ENCODE results near the gene GDF11.

Gene GDF11

DNA sequence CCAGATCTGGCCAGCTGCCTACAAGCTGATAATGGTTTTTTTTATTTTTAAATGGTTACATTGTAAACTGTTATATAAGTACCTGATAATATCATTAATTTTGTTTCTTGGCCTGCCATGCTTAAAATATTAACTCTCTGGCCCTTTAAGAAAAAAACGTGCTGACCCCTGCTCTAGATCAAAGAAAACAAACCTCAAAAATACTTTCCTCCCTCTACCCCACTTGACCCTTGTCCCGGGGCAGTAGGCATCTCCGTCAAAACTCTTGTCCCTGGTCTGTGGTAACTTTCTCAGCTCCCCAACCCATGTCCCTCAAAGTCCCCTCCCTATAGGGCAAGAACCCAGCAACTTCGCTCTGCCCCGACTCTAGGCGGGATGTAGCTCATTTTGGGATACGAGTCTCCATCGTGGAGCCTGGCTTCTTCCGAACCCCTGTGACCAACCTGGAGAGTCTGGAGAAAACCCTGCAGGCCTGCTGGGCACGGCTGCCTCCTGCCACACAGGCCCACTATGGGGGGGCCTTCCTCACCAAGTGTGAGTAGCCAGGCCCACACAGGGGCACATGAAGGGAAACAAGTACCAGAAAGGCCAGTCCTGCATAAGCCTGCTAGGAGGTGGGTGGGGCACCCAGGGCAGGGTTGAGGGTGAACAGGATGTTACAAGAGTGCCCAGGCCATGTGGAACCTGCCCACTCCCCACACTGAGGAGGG is 19.3 kb upstream of the GDF11 start:
- DNase-seq (ENCODE audit: low spot score), result no peak

DNA sequence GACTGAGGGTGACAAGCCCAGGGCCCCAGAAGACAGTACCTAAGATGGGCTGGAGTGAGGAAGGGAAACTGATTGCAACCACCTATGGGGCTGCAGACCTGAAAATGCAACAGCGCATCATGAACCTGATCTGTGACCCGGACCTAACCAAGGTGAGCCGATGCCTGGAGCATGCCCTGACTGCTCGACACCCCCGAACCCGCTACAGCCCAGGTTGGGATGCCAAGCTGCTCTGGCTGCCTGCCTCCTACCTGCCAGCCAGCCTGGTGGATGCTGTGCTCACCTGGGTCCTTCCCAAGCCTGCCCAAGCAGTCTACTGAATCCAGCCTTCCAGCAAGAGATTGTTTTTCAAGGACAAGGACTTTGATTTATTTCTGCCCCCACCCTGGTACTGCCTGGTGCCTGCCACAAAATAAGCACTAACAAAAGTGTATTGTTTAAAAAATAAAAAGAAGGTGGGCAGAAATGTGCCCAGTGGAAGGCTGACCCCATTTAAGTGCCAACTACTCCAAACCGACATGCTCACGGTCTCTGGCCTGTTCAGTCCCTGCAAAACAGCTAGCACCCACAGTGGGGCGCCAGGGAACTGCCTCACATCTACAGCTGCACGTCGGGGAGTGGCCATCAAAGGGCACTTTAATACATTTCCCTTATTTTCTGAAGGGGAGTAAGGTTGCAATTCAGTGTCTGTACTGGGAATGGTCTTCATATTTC is 18.5 kb upstream of the GDF11 start:
- DNase-seq (ENCODE audit: low spot score), result peak; percentile 82

DNA sequence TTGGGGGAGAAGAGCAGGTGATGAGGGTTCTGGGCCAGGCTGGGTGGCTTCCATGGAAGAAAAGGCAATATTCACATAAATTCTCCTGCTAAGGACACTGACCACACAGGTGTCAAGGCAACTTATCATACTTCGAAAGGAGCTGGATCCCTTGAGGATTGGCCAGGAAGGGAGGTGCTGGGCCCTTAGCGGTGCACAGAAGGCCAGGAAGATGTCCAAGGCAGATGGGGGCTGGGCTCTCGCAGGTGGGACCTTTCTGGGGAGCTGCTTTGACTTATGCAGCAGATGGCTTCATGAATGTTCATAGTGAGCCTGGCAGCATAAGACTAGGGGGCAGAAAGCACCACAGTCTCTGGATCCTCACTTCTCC is 18.0 kb upstream of the GDF11 start:
- DNase-seq (ENCODE audit: low spot score), result no peak

DNA sequence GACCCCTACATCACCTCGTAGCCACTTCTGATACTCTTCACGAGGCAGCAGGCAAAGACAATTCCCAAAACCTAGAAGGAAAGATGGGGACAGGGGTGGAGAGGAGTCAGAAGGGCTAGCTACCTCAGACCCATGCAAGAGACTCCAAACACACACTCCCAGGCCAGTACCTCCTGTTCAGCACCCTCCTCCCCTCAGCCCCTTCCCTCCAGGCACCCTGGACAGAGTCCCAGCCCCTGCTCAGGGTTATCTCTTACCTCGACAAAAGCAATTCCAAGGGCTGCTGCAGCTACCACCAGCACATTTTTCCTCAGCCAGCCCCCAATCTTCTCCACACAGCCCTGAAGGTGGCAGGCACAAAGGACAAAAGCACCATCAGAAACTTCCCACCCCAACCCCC is 17.4 kb upstream of the GDF11 start:
- no peak for DNase-seq (ENCODE audit: low spot score)

DNA sequence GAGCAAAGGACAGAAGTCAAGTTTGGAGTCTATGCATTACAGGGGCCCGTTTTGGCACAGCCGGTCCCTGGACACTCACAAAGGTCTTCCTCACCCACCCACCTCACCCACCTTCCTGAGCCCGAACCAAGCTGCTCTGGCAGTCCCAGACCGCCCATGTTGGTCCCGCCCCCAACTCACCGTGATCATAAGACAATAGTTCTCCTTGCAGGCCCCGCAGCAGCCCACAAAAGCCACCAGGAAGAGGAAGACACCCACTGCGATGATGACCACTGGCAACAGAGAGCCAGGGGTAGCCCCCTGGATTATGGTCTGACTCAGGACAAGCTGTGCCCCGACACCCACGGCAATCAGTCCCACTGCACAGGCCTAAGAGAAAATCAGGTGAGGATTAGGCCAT is 16.0 kb upstream of the GDF11 start:
- no peak for DNase-seq (ENCODE audit: low spot score)

DNA sequence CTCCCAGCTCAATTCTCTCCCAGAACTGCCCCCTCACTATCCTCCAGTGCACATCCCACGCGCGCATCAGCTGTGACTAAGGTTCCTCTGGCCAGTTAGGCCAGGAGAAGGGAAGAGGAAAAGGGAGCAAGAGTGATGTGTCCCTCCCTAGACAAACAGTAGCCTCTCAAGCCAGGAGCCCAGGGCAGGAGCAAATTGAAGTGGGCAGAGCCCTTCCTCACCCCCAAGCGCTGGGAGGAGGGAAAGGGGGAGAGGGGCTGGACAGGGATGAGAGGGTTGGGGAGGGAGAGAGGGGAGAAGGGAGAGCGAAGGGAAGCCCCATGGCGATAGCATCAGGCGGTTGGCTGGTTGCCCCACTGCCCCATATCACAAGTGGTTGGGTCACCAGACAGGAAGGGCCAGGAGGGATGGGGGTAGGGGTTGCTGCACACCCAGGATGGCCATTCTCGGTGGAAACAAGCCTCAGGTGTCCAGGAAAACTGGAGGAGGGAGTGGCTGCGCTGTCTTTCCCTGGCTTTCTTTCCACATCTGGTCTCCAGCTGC is 15.2 kb upstream of the GDF11 start:
- DNase-seq (ENCODE audit: low spot score), result no peak

DNA sequence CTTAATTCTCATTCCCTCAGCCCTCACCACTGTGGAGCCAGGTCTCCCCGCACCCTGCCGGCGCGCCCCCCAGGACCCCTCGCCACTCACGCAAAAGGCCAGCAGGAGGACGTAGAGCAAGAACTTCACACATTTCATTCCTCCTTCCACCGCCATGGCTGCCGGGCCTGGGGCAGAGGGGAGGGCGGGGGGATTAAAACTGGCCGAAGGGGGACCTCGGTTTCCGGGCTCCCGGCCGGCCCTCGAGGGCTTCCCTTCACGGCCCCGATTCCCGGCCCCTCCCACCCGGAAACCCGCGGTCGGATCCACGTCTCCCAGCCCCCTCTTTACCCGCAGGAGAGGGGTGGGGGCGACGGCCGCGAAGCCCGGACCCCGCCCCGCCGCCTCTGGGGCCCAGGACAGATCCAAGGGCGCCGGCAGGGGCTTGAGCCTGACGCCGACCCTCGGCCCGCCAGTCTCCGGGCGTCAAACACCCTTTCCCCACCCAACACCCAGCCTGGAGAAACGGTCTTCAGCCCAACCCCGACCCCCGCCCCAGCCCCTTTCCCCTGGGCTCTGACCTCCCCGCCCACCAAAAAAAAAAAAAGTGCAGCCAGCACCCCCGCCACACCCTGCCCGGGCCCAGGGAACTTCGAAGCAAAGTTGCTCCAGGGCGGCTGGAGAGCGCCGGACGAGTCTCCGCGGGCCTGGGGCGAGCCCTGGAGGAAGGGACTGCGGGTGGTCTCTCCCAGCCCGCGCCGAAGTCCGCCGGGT is 14.6 kb upstream of the GDF11 start:
- DNase-seq (ENCODE audit: low spot score), result no peak

DNA sequence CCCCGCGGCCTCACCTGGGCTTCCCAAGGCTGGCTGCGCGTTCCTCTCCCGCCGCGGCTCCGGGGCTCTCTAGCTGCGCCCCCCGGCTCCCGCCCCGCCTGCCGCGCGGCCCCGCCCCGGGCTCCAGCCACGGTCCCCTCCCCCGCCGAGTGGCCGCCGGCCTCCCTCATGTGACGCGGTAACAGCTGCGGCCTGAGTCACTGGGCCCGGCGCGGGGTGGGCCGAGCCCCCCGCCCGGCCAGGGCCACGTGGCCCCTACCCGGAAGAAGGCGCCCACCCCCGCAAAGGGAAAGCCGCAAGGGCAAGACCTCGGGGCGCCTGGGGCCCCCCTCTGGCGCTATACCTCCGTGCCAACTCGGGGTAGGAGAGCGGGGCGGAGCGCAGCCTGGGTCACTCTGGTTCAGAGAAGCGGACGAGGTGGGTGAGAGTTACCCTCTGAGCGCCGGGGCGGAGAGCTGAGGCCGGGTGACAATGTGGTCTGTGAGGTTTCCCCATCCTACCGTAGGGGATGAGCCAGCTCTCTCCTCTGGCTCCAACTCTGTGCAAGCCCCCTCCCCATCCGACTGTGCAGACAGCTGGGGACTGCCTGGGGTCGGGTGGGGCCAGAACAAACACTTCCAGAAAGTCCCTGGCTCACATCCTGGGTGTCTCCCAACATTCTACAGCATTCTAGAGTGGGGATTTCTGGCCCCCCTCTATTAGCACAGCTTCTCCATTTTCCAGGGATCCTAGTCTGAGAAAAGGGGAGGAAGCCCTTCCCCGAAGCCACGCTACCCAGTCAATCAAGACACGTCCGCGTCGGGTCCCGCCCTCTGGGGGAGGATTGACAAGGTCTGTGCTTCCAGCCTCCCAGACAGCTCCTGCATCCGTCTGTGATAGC is 13.7 kb upstream of the GDF11 start, which contains the start of gene CD63:
Gene CD63 (minus strand): TSS at position 71 of the 880 bp plus-strand sequence. CDS start 668 bp downstream, outside the sequence.
- peak; percentile 74 for DNase-seq (ENCODE audit: low spot score)

DNA sequence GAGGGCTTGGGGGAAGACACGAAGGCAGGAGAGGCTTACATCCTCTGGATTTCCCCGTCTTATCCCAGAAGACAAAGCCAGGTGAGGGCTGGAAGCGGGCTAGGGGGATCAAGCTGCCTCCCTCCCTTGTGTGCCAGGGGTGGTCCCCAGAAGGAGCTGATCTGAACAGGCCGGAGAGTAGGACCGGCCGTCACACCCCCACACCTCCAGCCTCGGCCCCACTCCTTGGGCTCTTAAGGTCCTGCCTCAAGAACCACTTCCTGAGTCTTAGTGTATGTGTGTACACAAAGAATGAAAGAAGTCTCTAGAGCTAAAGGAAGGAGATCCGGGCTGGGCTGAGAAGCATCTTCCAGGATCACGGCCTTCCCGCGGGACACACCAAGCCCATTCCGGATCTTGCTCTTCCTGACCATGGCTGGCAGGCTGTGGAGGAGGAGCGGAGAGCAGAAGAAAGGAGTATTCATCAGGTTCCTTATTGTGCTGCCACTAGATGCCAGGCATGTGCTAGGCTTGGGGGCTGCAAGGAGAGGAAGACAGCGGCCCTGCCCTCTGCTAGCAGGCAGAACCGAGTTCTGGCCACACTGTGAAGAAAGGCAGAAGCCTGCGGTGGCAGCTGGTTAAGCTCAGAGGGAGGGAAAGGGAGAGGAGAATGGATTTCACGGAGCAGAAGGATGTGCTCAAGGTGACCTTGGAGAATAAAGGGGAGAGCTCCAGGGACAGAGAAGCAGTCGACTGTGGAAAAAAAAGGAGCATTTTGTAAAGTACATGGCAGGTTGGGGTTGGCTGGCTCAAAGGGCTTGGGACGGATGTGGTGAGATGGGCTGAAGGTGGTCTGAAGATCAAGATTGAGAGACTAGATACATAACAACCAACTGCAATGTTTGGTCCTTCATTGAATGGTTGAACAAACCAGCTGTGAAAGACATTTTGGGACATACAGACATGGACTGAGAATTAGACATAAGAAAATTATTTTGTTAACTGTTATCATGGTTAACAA is 12.8 kb upstream of the GDF11 start:
- DNase-seq (ENCODE audit: low spot score), result peak; percentile 69

DNA sequence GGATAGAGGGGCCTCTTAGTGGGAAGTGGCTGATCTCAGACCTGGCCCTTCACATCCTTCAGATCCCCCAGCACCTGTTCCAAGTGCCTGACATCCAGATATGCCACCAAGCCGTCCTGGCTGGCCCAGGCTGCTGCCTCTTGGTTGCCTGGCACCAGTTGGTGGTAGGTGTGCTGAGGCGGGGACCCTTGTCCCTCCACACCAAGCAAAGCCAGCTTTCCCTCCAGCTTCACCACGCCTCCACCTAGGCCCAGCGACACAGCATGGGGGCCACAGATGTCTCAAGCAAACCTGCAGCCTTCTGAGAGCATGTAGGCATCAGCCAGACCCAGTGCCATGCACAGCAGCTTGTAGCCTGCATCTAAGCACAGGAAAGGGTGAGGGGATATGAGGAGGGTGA is 10.6 kb upstream of the GDF11 start:
- DNase-seq (ENCODE audit: low spot score), result no peak

DNA sequence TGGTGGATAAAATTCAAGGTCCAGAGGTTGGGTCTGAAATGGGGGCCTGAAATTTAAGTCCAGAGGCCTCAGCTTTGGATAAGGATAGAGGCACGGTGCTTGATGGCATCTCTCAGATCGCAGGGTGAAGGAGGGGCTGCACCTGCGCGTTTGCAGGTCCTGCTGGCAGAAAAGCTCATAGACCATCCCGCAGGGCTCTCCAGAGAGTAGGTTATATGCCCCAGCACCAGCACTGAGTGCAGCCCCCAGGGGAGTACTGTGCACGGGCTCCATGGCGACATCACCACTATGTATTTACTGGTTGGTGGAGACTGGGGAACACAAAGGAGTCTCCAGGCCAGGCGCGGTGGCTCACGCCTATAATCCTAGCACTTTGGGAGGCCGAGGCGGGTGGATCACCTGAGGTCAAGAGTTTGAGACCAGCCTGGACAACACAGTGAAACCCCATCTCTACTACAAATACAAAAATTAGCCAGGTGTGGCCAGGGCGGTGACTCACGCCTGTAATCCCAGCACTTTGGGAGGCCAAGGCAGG is 9.8 kb upstream of the GDF11 start:
- DNase-seq (ENCODE audit: low spot score), result no peak

DNA sequence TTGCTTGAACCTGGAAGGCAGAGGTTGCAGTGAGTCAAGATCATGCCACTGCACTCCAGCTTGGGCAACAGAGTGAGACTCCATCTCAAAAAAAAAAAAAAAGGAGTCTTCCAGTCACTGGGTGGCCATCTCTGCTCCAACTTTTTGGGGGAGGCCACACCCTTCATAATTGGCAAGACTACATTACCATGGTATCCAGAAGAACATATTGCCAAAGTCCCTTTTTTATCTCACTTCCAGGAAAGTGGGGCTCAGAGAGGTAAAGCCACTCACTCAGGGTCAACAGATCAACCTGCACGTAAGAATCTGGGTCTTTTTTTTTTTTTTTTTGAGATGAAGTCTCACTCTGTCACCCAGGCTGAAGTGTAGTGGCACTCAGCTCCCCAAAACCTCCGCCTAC is 9.1 kb upstream of the GDF11 start:
- no peak for DNase-seq (ENCODE audit: low spot score)

DNA sequence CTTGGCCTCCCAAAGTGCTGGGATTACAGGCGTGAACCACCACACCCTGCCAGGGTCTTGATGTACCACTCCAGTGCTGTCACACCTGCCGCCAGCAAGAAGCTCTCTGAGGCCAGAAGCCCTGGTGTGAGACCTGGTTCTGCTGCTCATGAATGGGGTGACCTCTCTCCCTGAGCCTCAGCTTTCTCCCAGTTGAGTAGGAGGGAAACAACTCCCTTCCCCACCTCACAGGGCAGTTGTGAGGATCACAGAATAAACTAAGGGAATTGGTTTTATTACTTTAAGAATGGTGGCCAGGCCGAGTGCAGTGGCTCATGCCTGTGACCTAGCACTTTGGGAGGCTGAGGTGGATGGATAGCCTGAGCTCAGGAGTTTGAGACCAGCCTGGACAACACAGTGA is 8.3 kb upstream of the GDF11 start:
- DNase-seq (ENCODE audit: low spot score), result no peak

DNA sequence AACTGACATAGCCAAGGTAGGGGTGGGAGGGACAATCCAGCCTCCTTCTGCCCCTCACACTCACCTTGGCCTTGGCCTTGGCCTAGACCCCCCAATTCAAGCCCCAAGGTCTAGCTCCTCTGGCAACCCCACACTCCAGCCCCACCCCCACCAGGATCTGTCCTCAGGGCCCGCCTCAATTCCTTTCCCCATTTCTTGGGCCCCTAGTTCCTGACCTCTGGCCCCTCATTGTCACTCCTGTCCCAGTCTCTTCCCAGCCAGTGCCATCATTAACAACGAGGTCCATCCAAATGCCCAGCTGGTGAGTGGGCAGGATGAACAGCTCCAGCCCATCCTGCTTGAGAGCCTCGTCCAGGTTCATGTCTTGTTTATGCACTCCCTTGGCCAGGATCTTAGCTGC is 6.8 kb upstream of the GDF11 start:
- no peak for DNase-seq (ENCODE audit: low spot score)

DNA sequence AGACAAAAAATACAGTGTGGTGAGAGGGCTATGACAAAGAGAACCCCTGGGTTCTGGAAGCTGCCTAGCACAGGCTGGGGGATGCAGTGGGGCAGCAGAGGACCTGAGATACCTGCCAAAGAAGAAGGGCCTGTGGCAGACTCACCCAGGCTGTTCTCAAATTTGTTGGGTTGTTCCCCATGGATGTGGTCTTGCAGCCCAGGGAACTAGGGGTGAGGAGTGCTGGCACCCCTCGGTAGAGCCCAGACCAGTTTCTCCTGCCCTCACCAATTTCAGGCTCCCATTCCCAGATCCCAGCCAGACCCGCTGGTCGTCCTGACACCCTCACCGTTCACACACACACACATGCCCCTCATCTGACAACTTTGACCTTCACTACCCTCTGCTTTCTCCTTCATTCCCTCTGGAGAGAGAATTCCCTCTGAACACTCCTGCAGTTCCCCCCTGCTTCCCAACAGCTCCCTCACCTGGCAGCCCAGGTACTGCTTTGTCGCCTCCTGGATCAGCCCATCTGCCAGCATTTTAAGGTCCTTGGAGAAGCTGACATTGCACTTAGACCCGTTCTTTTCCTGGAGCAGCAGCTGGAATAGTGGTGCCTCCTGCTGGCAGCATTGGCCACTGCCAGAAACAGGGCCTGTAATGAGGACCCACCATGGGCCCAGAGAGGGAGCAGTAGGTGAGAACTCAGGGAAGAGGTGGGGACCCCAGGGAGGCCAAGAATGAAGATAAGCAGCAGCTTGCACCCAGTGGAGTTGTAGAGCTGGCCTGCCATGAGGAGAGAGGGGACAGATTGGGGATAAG is 5.9 kb upstream of the GDF11 start:
- DNase-seq (ENCODE audit: low spot score), result peak; percentile 65

DNA sequence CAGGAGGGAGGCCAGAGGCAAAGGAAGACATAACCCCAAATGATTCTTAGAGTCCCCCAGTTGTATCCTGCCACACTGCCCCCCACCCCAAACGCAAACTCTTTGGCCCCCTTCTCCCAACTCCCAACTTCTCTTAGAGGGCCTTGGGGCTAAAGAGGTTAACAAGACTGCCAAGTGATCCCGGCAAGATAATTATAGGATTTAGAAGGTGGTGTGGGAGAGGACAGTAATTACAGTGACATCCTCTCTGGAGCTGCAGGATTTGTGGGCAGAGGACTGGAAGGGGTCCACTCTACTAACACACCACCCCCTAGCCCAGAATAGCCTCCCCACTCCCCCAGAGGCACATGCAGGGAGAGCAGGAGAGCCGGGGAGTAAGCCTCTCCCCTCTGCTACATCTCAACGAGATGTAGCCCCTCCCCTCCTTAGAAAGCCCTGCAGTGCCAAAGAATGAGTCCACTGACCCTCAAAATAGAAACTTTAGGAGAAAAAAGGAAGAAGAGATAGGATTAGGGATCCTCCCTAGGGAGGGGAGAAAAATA is 5.3 kb upstream of the GDF11 start:
- DNase-seq (ENCODE audit: low spot score), result peak; percentile 53

DNA sequence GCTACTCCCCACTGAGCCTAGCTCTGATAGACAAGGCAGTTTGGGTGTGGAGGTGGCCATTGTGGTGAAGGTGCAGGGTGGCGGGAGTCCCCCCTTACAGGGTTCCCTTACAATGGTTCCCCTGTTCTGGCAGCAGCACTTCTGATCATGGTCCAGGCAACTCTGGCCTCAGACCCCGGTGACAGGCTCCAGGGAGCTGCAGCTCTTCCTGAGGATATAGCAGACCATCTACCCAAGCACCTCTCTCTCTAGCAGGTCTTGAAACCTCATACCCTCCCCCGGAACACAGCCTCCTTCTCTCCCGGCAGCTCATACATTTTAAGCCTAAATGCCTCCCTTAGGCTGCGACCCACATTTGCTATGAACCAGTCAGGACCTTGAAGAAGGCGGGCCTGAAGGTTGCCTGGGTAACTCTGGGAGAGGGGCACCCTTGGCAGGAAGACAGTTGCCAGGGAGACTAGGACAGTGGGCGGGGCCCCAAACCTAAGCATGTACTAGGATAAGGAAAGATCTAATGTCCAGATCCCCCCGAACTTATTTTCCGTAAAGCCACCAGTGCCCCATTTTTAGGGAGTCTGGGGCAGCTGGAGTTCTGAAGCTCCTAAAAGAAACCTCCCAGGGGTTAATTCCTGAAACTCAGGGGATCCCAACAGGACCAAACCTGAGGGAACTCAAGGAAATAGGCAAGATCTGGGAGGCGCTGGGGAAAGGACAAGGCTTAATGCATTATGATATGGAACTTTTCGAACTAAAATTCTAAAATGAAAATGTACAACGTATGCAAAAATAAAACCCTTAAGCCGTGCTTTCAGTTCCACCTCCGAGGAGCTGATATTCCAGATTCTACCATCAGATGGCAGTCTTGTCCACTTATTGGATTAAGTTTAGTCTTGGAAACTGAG is 4.5 kb upstream of the GDF11 start:
- DNase-seq (ENCODE audit: low spot score), result peak; percentile 95

DNA sequence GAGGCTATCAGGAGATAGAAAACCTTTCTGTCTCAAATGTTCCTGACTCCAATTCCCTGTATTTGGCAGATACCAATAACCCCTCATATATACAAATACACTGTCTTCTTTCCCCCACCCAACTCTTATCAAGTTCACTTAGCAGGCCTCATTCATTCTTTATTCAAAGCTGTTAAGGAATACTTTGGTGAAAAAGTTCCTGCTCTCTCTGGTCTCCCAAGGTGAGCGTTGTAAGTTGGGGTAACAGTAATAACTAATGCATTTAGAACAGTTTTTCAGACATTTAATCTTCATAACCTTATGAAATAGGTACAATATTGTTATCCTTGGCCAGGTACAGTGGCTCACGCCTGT is 3.9 kb upstream of the GDF11 start:
- DNase-seq (ENCODE audit: low spot score), result no peak
